Parietal lobe (tissue), 1 donor: ENCODE measurements around the gene ALPI. TPM values are rescaled to one million over a fixed set of nuclear protein-coding genes. Genes with fewer than 3 reads are reported as not detected.

Experiments used
- total RNA-seq: library from RNA; depleted of rRNA; stranded (reverse); fragments of >200 nt; gene quantifications from one replicate; pipeline ENCODE4 v1.2.3, GENCODE V29; 2014

The ALPI gene
- not detected for total RNA-seq

DNA sequence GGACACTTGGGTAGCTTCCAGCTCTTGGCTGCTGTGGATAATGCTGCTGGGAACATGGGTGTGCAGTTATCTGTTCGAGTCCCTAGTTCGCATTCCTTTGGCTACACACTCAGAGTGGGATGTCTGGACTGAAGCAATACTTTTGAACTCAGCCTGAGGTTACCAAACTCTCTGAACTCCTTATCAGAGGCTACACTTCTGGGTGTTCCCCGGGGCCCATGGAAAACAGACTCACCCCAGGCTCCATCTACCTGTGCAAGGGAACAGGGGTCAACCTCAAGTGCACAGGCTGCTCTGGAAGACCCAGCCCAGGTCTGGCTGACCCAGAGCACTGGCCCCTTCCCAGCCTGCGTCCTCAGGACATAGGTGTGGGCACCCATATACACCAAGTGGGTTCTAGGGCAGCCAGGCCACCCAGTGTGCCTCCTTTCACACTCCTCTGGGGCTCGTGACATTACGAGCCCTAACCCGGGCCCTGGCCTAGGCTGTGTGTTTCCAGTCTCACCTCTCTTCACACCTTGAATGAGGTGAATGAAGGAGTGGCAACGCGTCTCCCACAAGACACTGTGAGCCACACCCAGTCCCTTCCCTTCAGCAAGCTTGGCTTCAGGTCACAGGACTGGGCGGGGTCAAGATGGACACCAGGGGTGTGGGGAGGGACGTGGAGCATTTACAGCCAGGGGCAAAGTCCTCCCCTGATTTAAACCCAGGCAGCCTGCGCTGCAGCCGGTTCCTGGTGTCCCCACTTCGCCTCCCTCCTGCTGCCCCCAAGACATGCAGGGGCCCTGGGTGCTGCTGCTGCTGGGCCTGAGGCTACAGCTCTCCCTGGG is at the start of gene ALPI:
Gene ALPI, plus strand, starts transcription at position 728 of the 830 bp plus-strand sequence. Its CDS starts 47 bp downstream, at position 775.

DNA sequence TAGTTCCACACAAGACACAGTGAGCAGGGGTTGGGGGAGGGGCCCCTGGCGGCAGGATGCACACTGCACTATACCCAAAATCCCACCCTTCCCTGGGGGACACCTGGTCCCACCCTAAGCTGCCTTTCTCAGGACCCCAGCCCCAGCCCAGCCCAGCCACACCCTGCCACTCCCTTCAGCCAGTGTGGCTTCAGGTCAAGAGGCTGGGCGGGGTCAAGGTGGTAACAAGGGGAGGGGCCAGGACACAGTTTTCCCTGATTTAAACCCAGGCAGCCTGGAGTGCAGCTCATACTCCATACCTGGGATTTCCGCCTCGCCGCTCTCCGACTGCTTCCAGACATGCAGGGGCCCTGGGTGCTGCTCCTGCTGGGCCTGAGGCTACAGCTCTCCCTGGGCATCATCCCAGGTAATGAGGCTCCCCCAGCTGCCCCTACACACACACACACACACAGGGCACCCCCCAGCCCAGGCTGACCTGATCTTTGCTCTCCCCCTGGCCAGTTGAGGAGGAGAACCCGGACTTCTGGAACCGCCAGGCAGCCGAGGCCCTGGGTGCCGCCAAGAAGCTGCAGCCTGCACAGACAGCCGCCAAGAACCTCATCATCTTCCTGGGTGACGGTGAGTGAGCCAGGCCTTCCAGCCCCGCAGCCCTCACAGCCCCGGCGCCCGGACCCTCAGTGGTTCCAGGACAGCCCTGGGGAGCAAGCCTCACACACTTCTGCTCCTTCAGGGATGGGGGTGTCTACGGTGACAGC is 49.2 kb upstream of the ALPI start, which contains the start of gene ALPG:
Gene ALPG, plus strand, starts transcription at position 289 of the 755 bp plus-strand sequence. Its CDS starts 51 bp downstream, at position 340.

DNA sequence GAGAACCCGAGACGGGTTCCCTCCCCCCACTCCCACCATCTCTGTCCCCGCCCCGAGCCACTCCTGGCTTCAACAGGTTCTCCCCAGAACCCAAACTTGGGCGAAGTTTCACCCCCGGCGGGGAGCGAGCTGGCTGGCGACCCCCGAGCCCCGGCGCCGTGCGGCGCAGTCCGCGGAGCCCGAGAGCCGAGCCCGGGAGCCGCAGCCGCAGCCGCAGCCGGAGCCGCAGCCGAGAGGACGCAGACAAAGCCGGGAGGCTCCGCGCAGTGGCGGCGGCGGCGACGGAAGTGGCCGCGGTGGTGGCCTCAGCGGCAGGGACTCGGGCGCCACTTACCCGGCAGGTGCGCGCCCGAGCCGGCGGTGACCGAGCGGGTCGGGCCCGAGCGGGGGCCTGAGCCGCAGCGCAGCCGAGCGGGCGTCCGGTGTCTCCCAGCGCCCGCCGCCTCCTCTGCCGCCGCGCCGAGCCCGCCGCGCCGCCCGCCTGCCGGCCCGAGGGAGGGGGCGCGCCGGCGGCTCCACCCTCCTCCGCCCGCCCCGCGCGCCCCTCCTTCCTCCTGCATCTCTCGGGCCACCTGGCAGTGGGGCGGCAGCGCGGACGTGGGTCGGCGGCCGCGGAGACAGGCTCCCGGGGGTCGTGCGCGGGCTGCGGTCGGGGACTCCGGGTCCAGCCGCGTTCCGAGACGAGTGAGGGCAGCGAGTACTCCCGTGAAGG is 31.6 kb downstream of the ALPI start, which contains the start of gene ECEL1:
Gene ECEL1, minus strand, starts transcription at position 450 of the 712 bp plus-strand sequence. CDS start 1,181 bp downstream, outside the sequence.

Other genes starting within 250 kb of the ALPI start
- gene ALPP, start 77.4 kb upstream of the ALPI start, total RNA-seq, result not detected
- not detected for gene ALPG, start 49.3 kb upstream of the ALPI start, total RNA-seq
- 0.63 TPM for gene ECEL1, start 31.7 kb downstream of the ALPI start, total RNA-seq
- not detected for gene PRSS56, start 64.2 kb downstream of the ALPI start, total RNA-seq
- not detected for gene CHRND, start 70.0 kb downstream of the ALPI start, total RNA-seq
- not detected for gene CHRNG, start 83.5 kb downstream of the ALPI start, total RNA-seq
- gene TIGD1, start 94.4 kb downstream of the ALPI start, total RNA-seq, result 14.1 TPM
- gene EIF4E2, start 94.5 kb downstream of the ALPI start, total RNA-seq, result 54.8 TPM
- gene EFHD1, start 177.5 kb downstream of the ALPI start, total RNA-seq, result 0.63 TPM
- gene GIGYF2, start 241.2 kb downstream of the ALPI start, total RNA-seq, result 172 TPM